Lower leg skin (tissue), 3 donors: Measurements from ENCODE around the gene FBXL15.

Experiments
- CTCF ChIP-seq, 3 donors: fragments of 450-650 bp; IDR thresholded peaks; one replicate each; pipeline ENCODE4 v1.5.1; 2016; ENCODE audit warnings: antibody characterized with exemption in 3 of 3, mild to moderate bottlenecking in 3 of 3, moderate library complexity in 2 of 3
- POLR2A ChIP-seq, 2 donors: fragments of 450-650 bp; IDR thresholded peaks; one replicate each; pipeline ENCODE4 v1.6.1; 2016 to 2017; ENCODE audit warnings: antibody characterized with exemption in 2 of 2, mild to moderate bottlenecking in 1 of 2, moderate library complexity in 1 of 2

DNA sequence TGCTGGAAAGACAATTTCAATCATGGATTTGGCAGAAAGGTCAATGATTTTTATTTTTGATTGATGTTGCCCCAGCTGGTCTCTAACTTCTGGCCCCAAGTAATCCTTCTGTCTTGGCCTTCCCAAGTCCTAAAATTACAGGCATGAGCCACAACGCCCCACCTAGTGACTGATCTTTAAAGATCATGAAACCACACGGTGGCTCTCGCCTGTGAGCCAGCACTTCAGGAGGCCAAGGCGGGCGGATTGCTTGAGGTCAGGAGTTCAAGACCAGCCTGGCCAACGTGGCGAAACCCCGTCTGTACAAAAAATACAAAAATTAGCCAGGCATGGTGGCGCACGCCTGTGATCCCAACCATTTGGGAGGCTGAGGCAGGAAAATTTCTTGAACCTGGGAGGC lies 43.3 kb downstream of the FBXL15 start:
- no peak for TF ChIP-seq CTCF (IDR thresholded peaks at IDR 0.05)
- TF ChIP-seq POLR2A (IDR thresholded peaks at IDR 0.05), result no peak
